Measurements from ENCODE around the gene CTSD. TPM values are rescaled to one million over a fixed set of nuclear protein-coding genes. Genes with fewer than 3 reads are reported as not detected.

CTSD gene
- total and polyA plus RNA-seq, 2 of the 8 experiments (the other 6 are each of a cell fraction or from before 2014, with no cell fraction given), result 169 to 173 TPM

DNA sequence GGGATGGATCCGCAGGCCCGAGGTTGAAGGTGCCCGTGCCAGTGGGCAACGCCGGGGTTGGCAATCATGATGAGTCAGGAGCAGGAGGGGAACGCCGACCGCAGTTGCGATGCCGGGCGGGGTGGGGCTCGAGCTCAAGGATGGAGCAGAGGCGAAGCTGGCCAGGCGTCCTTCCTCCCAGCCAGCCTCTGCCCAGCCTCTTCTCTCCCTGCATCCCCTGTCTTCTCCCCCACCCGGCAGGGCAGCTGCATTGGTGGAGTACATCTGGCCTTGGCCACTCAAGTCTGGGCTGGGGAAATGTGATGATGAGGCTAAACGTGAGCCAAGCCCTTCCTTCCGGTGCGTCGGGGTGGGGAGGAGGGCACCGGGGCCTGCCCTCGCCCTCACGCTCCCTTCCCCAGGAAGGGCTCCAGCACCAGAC, 17.2 kb downstream of the CTSD start:
- Histone ChIP-seq H2BK120ac (replicated peaks; ENCODE audit: low read depth, low read length) (no peak overlapping the region), H3K79me1 (ENCODE audit: low read depth, low read length) (no peaks in the 10 kb centered on the region), H4K5ac (ENCODE audit: insufficient read length, low read depth, low read length) (no peak overlapping the region), H3K4me2 (ENCODE audit: insufficient read depth in 1 of 2, low read depth in 2 of 2, low read length in 2 of 2) (no peak overlapping the region), H3K79me2 (ENCODE audit: control insufficient read depth in 1 of 2, insufficient read depth in 2 of 2, low read length in 2 of 2) (no peaks in the 10 kb centered on the region), H3K23ac (ENCODE audit: insufficient read length) (no peak overlapping the region), H2BK5ac (ENCODE audit: low read depth, low read length) (no peak overlapping the region), H3K18ac (ENCODE audit: extremely low read depth, low read length) (no peak overlapping the region), H2BK15ac (ENCODE audit: low read length) (no peak overlapping the region), H3K14ac (ENCODE audit: insufficient read length) (no peak overlapping the region), H3K4me3 (ENCODE audit: extremely low read depth in 1 of 4, insufficient read depth in 2 of 4, low read depth in 3 of 4, low read length in 4 of 4) (no peak overlapping the region), H3K27me3 (replicated peaks in 1 of 4; ENCODE audit: control insufficient read depth in 3 of 4, extremely low read depth in 1 of 4, insufficient read depth in 3 of 4, low read length in 3 of 4) (peaks cover 12 to 36% (median 27%) of the 10 kb centered on the region in 4 experiments; a peak in 6 of 7 replicates), H4K8ac (ENCODE audit: extremely low read depth, insufficient read depth, low read length) (no peak overlapping the region), H3K9me3 (ENCODE audit: insufficient read depth in 2 of 2, low read depth in 1 of 2, low read length in 1 of 2) (peaks cover 0 to 5% of the 10 kb centered on the region in 2 experiments; a peak in 2 of 4 replicates), H2AK5ac (ENCODE audit: low read depth, low read length) (peak overlapping the region; percentile 3; the same call in 1 of the 2 replicates), H4K20me1 (replicated peaks in 1 of 2; ENCODE audit: control insufficient read depth in 1 of 2, insufficient read depth in 2 of 2, low read length in 2 of 2) (peaks cover 4 to 15% of the 10 kb centered on the region in 2 experiments), H2AFZ (ENCODE audit: low read length) (no peak overlapping the region), H3K4me1 (replicated peaks in 1 of 4; ENCODE audit: control insufficient read depth in 3 of 4, insufficient read depth in 4 of 4, low read length in 3 of 4) (peaks cover 0 to 12% (median 4%) of the 10 kb centered on the region in 4 experiments; a peak in 5 of 7 replicates), H3K56ac (replicated peaks; ENCODE audit: insufficient read length, low read depth, low read length) (no peak overlapping the region), H4K91ac (replicated peaks; ENCODE audit: insufficient read length, low read length) (no peak overlapping the region), H3K9ac (replicated peaks in 1 of 4; ENCODE audit: extremely low read depth in 1 of 4, low read depth in 3 of 4, low read length in 3 of 4) (no peak overlapping the region), H2BK12ac (ENCODE audit: low read depth, low read length) (no peak overlapping the region), H3K23me2 (ENCODE audit: low read depth, low read length) (peaks cover 19% of the 10 kb centered on the region), H3K4ac (replicated peaks; ENCODE audit: insufficient read length, low read depth, low read length) (no peak overlapping the region), H3K27ac (ENCODE audit: low read depth, low read length) (no peak overlapping the region), H3K36me3 (ENCODE audit: control insufficient read depth in 2 of 4, insufficient read depth in 4 of 4, low read length in 3 of 4) (no peaks in the 10 kb centered on the region; a peak in 2 of 8 replicates), H2BK20ac (ENCODE audit: low read length) (no peak overlapping the region)
- DNase-seq (ENCODE audit: low read depth in 1 of 2, low spot score in 2 of 2) (no peak), FAIRE-seq (no peak)
- 90% methylated on average over 20 of the region's 22 CpGs; no CpG with 5 or more reads in 1 of the 2 experiments for WGBS, 2 experiments (ENCODE audit: extremely low coverage in 1 of 2, insufficient coverage in 1 of 2, insufficient read length in 1 of 2, insufficient replicate concordance in 2 of 2, low coverage in 1 of 2, low lambda C conversion rate in 2 of 2, missing lambda C conversion rate in 1 of 2)
- ChIA-PET POLR2A (ENCODE audit: partially characterized antibody) (no interaction called here), CTCF (ENCODE audit: partially characterized antibody) (interaction anchor here (1.1 to 1.3 kb wide), 2 partner anchors 20 to 94 kb away, joined by 4 to 5 read pairs; no protein-coding TSS in a partner anchor)
- no peak for TF ChIP-seq USF2 (IDR thresholded peaks at IDR 0.05; ENCODE audit: low read length)
- TF ChIP-seq HDAC2 (IDR thresholded peaks at IDR 0.05; ENCODE audit: borderline replicate concordance in 1 of 2, low read depth in 2 of 2, low read length in 2 of 2), result no peak
- TF ChIP-seq KDM1A (IDR thresholded peaks at IDR 0.05; ENCODE audit: borderline replicate concordance, low read length), result no peak
- no peak for TF ChIP-seq SP4 (IDR thresholded peaks at IDR 0.05; ENCODE audit: low read length)
- no peak for TF ChIP-seq CEBPB (IDR thresholded peaks at IDR 0.05; ENCODE audit: low read depth, low read length)
- no peak for TF ChIP-seq TAF1 (IDR thresholded peaks at IDR 0.05; ENCODE audit: low read depth, low read length)
- no peak for TF ChIP-seq CHD1 (IDR thresholded peaks at IDR 0.05; ENCODE audit: low read depth, low read length)
